Measurements from ENCODE around the gene DOCK2.
"Not testable (repeated sequence)": the region's sequence is repeated elsewhere in the genome, so short reads cannot be mapped to it uniquely, and the experiment has no call there.

DNA sequence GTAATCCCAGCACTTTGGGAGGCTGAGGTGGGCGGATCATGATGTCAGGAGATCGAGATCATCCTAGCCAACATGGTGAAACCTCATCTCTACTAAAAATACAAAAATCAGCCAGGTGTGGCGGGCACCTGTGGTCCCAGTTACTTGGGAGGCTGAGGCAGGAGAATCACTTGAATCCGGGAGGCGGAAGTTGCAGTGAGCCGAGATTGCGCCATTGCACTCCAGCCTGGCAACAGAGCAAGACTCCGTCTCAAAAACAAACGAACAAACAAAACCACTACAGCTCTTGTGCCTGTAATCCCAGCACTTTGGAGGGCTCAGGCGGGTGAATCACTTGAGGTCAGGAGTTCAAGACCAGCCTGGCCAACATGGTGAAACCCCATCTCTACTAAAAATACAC is 457.3 kb downstream of the DOCK2 start:
- TF ChIP-seq, protein P1, sequence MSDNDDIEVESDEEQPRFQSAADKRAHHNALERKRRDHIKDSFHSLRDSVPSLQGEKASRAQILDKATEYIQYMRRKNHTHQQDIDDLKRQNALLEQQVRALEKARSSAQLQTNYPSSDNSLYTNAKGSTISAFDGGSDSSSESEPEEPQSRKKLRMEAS (IDR thresholded peaks at IDR 0.05; ENCODE audit: low read depth) = not testable (repeated sequence)
- TF ChIP-seq, protein P2, sequence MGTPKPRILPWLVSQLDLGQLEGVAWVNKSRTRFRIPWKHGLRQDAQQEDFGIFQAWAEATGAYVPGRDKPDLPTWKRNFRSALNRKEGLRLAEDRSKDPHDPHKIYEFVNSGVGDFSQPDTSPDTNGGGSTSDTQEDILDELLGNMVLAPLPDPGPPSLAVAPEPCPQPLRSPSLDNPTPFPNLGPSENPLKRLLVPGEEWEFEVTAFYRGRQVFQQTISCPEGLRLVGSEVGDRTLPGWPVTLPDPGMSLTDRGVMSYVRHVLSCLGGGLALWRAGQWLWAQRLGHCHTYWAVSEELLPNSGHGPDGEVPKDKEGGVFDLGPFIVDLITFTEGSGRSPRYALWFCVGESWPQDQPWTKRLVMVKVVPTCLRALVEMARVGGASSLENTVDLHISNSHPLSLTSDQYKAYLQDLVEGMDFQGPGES (IDR thresholded peaks at IDR 0.05; ENCODE audit: low read depth, low read length) = not testable (repeated sequence)
- TF ChIP-seq, protein P3, sequence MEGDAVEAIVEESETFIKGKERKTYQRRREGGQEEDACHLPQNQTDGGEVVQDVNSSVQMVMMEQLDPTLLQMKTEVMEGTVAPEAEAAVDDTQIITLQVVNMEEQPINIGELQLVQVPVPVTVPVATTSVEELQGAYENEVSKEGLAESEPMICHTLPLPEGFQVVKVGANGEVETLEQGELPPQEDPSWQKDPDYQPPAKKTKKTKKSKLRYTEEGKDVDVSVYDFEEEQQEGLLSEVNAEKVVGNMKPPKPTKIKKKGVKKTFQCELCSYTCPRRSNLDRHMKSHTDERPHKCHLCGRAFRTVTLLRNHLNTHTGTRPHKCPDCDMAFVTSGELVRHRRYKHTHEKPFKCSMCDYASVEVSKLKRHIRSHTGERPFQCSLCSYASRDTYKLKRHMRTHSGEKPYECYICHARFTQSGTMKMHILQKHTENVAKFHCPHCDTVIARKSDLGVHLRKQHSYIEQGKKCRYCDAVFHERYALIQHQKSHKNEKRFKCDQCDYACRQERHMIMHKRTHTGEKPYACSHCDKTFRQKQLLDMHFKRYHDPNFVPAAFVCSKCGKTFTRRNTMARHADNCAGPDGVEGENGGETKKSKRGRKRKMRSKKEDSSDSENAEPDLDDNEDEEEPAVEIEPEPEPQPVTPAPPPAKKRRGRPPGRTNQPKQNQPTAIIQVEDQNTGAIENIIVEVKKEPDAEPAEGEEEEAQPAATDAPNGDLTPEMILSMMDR (IDR thresholded peaks at IDR 0.05) = not testable (repeated sequence)
- not testable (repeated sequence) for TF ChIP-seq RCOR1 (IDR thresholded peaks at IDR 0.05; ENCODE audit: low read length); RXRA (IDR thresholded peaks at IDR 0.05; ENCODE audit: borderline replicate concordance, low read depth); SMC3 (IDR thresholded peaks at IDR 0.05; ENCODE audit: low read depth, low read length); YY1 (IDR thresholded peaks at IDR 0.05; ENCODE audit: low read depth); NFIC (IDR thresholded peaks at IDR 0.05; ENCODE audit: borderline replicate concordance); SIN3A (IDR thresholded peaks at IDR 0.05; ENCODE audit: borderline replicate concordance, low read depth, low read length)
- TF ChIP-seq, protein P4, sequence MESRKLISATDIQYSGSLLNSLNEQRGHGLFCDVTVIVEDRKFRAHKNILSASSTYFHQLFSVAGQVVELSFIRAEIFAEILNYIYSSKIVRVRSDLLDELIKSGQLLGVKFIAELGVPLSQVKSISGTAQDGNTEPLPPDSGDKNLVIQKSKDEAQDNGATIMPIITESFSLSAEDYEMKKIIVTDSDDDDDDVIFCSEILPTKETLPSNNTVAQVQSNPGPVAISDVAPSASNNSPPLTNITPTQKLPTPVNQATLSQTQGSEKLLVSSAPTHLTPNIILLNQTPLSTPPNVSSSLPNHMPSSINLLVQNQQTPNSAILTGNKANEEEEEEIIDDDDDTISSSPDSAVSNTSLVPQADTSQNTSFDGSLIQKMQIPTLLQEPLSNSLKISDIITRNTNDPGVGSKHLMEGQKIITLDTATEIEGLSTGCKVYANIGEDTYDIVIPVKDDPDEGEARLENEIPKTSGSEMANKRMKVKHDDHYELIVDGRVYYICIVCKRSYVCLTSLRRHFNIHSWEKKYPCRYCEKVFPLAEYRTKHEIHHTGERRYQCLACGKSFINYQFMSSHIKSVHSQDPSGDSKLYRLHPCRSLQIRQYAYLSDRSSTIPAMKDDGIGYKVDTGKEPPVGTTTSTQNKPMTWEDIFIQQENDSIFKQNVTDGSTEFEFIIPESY (IDR thresholded peaks at IDR 0.05; ENCODE audit: borderline replicate concordance, low read depth) = not testable (repeated sequence)

All from SK-N-SH (cell line).